HEK293 (cell line): ENCODE measurements around the gene TRIB2.

Experiments
- CTCF ChIA-PET: fragments of 350-600 bp; formaldehyde crosslinking; extraction: SDS; loops from one replicate; lab custom pipeline; 2021; ENCODE audit warnings: antibody characterized with exemption; lab: Yijun Ruan, JAX
- POLR2A ChIA-PET: fragments of 300-600 bp; formaldehyde crosslinking; extraction: SDS; loops from one replicate; lab custom pipeline; 2020; ENCODE audit warnings: antibody characterized with exemption, inconsistent platforms; lab: Yijun Ruan, JAX
- H3K27ac ChIP-seq: fragments of 200-500 bp; sonication (Bioruptor generic); 2 replicates; pipeline ENCODE4 v1.5.1; 2014; ENCODE audit warnings: low read depth, low read length, control low read depth, inconsistent platforms; ENCODE audit errors: extremely low read depth
- H3K36me3 ChIP-seq, 2 experiments: fragments of 200-500 bp in 1 of 2; sonication (Bioruptor generic) in 1 of 2; 1 replicate in 1 of 2; 2 replicates in 1 of 2; pipeline ENCODE4 v1.5.1; 2014 to 2017; ENCODE audit warnings: inconsistent platforms in 2 of 2, low read length in 2 of 2; ENCODE audit not compliant: control insufficient read depth in 2 of 2, insufficient read depth in 1 of 2
- H3K4me1 ChIP-seq: fragments of 200-500 bp; sonication (Bioruptor generic); 2 replicates; pipeline ENCODE4 v1.5.1; 2014; ENCODE audit warnings: mild to moderate bottlenecking, low read length, inconsistent platforms; ENCODE audit not compliant: control insufficient read depth, insufficient read depth
- H3K4me3 ChIP-seq: 2 replicates; pipeline ENCODE4 v1.5.1; 2011; ENCODE audit warnings: low read depth, mild to moderate bottlenecking, control low read depth, low read length, moderate library complexity
- H3K9me3 ChIP-seq: fragments of 200-500 bp; sonication (Bioruptor generic); 2 replicates; pipeline ENCODE4 v1.5.1; 2014; ENCODE audit warnings: low read depth, low read length, inconsistent platforms; ENCODE audit not compliant: control insufficient read depth, insufficient read depth
- BCL11B ChIP-seq: fragments of 450-650 bp; formaldehyde crosslinking; IDR thresholded peaks from 2 replicates; pipeline ENCODE4 v1.5.1; 2016; ENCODE audit warnings: low read depth, missing biosample characterization, missing genetic modification characterization
- EGR2 ChIP-seq: fragments of 450-650 bp; formaldehyde crosslinking; IDR thresholded peaks from 2 replicates; pipeline ENCODE4 v1.5.1; 2016; ENCODE audit warnings: low read depth, missing biosample characterization, missing genetic modification characterization
- FEZF1 ChIP-seq: fragments of 450-650 bp; formaldehyde crosslinking; IDR thresholded peaks from 2 replicates; pipeline ENCODE4 v1.5.1; 2016; ENCODE audit warnings: missing biosample characterization, missing genetic modification characterization
- GLI2 ChIP-seq: fragments of 450-650 bp; formaldehyde crosslinking; IDR thresholded peaks from 2 replicates; pipeline ENCODE4; 2017; ENCODE audit warnings: missing biosample characterization, missing genetic modification characterization, low read depth, borderline replicate concordance
- GLI4 ChIP-seq: fragments of 450-650 bp; formaldehyde crosslinking; IDR thresholded peaks from 2 replicates; pipeline ENCODE4 v1.5.1; 2016; ENCODE audit warnings: missing biosample characterization, missing genetic modification characterization
- HOXD13 ChIP-seq: sonication (generic); formaldehyde crosslinking; IDR thresholded peaks from 2 replicates; pipeline ENCODE4 v1.8.0; 2022; ENCODE audit warnings: missing genetic modification reagents, borderline replicate concordance
- INSM2 ChIP-seq: fragments of 450-650 bp; formaldehyde crosslinking; IDR thresholded peaks from 2 replicates; pipeline ENCODE4 v1.5.1; 2016; ENCODE audit warnings: missing biosample characterization, missing genetic modification characterization
- ZBTB7A ChIP-seq: fragments of 450-650 bp; formaldehyde crosslinking; IDR thresholded peaks from 2 replicates; pipeline ENCODE4 v1.5.1; 2016; ENCODE audit warnings: low read depth, missing biosample characterization, missing genetic modification characterization
- ZNF184 ChIP-seq: fragments of 450-650 bp; IDR thresholded peaks from 2 replicates; pipeline ENCODE4 v1.5.1; 2018; ENCODE audit warnings: missing biosample characterization, mild to moderate bottlenecking, missing genetic modification characterization
- ZNF202 ChIP-seq: fragments of 450-650 bp; formaldehyde crosslinking; IDR thresholded peaks from 2 replicates; pipeline ENCODE4 v1.5.1; 2016; ENCODE audit warnings: missing biosample characterization, missing genetic modification characterization, borderline replicate concordance
- ZNF223 ChIP-seq: fragments of 450-650 bp; formaldehyde crosslinking; IDR thresholded peaks from 2 replicates; pipeline ENCODE4 v1.5.1; 2016; ENCODE audit warnings: missing biosample characterization, missing genetic modification characterization
- ZNF248 ChIP-seq: fragments of 450-650 bp; formaldehyde crosslinking; IDR thresholded peaks from 2 replicates; pipeline ENCODE4 v1.5.1; 2017; ENCODE audit warnings: missing biosample characterization, missing genetic modification characterization
- ZNF404 ChIP-seq: fragments of 450-650 bp; formaldehyde crosslinking; IDR thresholded peaks from 2 replicates; pipeline ENCODE4 v1.5.1; 2017; ENCODE audit warnings: missing biosample characterization, missing genetic modification characterization
- ZNF416 ChIP-seq: fragments of 450-650 bp; formaldehyde crosslinking; IDR thresholded peaks from 2 replicates; pipeline ENCODE4 v1.5.1; 2016; ENCODE audit warnings: missing biosample characterization, missing genetic modification characterization
- ZNF555 ChIP-seq: fragments of 450-650 bp; formaldehyde crosslinking; conservative IDR thresholded peaks from 2 replicates; pipeline ENCODE4 v1.5.1; 2017; ENCODE audit warnings: missing biosample characterization, mild to moderate bottlenecking, missing genetic modification characterization, inconsistent platforms
- ZNF585B ChIP-seq: fragments of 450-650 bp; formaldehyde crosslinking; IDR thresholded peaks from 2 replicates; pipeline ENCODE4 v1.5.1; 2016; ENCODE audit warnings: missing biosample characterization, missing genetic modification characterization
- ZNF747 ChIP-seq: fragments of 450-650 bp; formaldehyde crosslinking; IDR thresholded peaks from 2 replicates; pipeline ENCODE4 v1.5.1; 2016; ENCODE audit warnings: missing biosample characterization, missing genetic modification characterization
- ZSCAN23 ChIP-seq: fragments of 450-650 bp; formaldehyde crosslinking; IDR thresholded peaks from 2 replicates; pipeline ENCODE4 v1.5.1; 2016; ENCODE audit warnings: missing biosample characterization, missing genetic modification characterization
- TF ChIP-seq, protein P1 (sequence below): fragments of 450-650 bp; formaldehyde crosslinking; IDR thresholded peaks from 2 replicates; pipeline ENCODE4 v1.5.1; 2016; ENCODE audit warnings: missing biosample characterization, missing genetic modification characterization
- TF ChIP-seq, protein P2 (sequence below): fragments of 450-650 bp; formaldehyde crosslinking; IDR thresholded peaks from 2 replicates; pipeline ENCODE4 v1.5.1; 2017; ENCODE audit warnings: missing biosample characterization, missing genetic modification characterization

TRIB2 gene

DNA sequence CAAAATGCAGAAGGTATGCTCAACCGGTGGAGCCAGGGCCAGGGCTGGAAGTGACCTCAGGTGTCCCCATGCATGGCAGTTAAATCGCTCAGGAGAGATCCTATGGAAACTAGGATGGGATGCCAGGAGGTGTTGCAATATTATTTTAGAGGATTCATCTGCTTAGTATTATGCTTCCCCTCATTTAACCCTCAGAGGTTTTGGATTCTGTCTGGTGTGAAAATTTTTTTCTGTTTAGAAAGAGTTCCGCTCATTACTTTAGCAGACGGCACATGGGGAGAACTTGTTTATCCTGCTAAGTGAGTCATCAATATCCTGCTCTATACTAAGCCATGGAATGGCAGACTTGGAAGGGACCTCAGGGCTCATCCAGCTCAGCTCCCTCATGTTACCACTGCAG lies 42.5 kb downstream of the TRIB2 start:
- no peak for TF ChIP-seq ZNF248
- no peak for TF ChIP-seq ZNF223 (tag by site-specific recombination)
- TF ChIP-seq ZNF202 (tag by site-specific recombination), result no peak
- TF ChIP-seq ZNF585B (tag by site-specific recombination), result no peak
- TF ChIP-seq, protein P1, sequence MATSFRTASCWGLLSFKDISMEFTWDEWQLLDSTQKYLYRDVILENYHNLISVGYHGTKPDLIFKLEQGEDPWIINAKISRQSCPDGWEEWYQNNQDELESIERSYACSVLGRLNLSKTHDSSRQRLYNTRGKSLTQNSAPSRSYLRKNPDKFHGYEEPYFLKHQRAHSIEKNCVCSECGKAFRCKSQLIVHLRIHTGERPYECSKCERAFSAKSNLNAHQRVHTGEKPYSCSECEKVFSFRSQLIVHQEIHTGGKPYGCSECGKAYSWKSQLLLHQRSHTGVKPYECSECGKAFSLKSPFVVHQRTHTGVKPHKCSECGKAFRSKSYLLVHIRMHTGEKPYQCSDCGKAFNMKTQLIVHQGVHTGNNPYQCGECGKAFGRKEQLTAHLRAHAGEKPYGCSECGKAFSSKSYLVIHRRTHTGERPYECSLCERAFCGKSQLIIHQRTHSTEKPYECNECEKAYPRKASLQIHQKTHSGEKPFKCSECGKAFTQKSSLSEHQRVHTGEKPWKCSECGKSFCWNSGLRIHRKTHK (tag by site-specific recombination), result no peak
- no peak for TF ChIP-seq ZNF184
- TF ChIP-seq HOXD13 (CRISPR knock-in tag), result no peak
- TF ChIP-seq INSM2 (tag by site-specific recombination), result no peak
- no peak for TF ChIP-seq EGR2 (tag by site-specific recombination)
- H3K4me3 ChIP-seq, result no peak overlapping the region
- ChIA-PET CTCF (no interaction called here), POLR2A (no interaction called here)
- no peaks in the 10 kb centered on the region for H3K9me3 ChIP-seq
- no peaks in the 10 kb centered on the region for H3K4me1 ChIP-seq
- H3K36me3 ChIP-seq, result no peaks in the 10 kb centered on the region
- no peak overlapping the region for H3K27ac ChIP-seq

GRCh38 chr2:12761104-12761503 lies 44.4 kb downstream of the TRIB2 start:
- Histone ChIP-seq H3K4me1 (no peaks in the 10 kb centered on the region), H3K4me3 (no peak overlapping the region), H3K36me3 (no peaks in the 10 kb centered on the region), H3K27ac (no peak overlapping the region), H3K9me3 (no peaks in the 10 kb centered on the region)
- TF ChIP-seq ZNF404 (tag by site-specific recombination) (no peak), ZNF555 (tag by site-specific recombination) (no peak), ZBTB7A (tag by site-specific recombination) (no peak), BCL11B (tag by site-specific recombination) (no peak), ZNF747 (tag by site-specific recombination) (no peak), GLI4 (no peak), FEZF1 (tag by site-specific recombination) (no peak), ZSCAN23 (tag by site-specific recombination) (no peak), GLI2 (tag by site-specific recombination) (no peak), ZNF416 (no peak)
- TF ChIP-seq, protein P2, sequence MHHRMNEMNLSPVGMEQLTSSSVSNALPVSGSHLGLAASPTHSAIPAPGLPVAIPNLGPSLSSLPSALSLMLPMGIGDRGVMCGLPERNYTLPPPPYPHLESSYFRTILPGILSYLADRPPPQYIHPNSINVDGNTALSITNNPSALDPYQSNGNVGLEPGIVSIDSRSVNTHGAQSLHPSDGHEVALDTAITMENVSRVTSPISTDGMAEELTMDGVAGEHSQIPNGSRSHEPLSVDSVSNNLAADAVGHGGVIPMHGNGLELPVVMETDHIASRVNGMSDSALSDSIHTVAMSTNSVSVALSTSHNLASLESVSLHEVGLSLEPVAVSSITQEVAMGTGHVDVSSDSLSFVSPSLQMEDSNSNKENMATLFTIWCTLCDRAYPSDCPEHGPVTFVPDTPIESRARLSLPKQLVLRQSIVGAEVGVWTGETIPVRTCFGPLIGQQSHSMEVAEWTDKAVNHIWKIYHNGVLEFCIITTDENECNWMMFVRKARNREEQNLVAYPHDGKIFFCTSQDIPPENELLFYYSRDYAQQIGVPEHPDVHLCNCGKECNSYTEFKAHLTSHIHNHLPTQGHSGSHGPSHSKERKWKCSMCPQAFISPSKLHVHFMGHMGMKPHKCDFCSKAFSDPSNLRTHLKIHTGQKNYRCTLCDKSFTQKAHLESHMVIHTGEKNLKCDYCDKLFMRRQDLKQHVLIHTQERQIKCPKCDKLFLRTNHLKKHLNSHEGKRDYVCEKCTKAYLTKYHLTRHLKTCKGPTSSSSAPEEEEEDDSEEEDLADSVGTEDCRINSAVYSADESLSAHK (tag by site-specific recombination), result no peak
- ChIA-PET POLR2A (no interaction called here), CTCF (no interaction called here)
